ENCODE measurements around the gene MRPL42. TPM values are rescaled to one million over a fixed set of nuclear protein-coding genes. Genes with fewer than 3 reads are reported as not detected.

The MRPL42 gene
- total RNA-seq, 4 donors from 2014 or later: 22.9 to 59.9 (median 43.4) TPM

DNA sequence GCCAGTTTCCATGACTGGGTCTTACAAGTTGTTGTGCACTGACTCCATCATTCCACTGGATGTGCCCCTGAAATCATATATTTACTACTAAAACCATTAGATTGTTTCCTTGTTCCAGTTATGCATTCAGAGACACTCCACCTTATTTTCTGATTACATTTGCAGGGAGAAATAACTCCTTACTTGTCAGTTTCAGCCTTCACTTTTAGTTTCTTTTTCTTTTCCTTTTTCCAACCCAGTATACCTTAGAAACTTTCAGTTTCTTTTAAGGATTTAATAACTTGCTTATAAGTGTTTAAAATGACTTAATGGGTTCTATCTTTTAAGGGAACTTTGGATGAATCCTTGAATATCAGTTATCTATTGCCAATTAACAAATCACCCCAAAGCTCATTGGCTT, 39.9 kb downstream of the MRPL42 start:
- Histone ChIP-seq H3K36me3 (peaks cover 0 to 19% (median 5%) of the 10 kb centered on the region in 3 donors), H3K9me3 (no peaks in the 10 kb centered on the region), H3K4me1 (no peaks in the 10 kb centered on the region), H3K27me3 (no peaks in the 10 kb centered on the region), H3K4me3 (no peak overlapping the region), H3K27ac (no peak overlapping the region)
- no peak for TF ChIP-seq POLR2A (IDR thresholded peaks at IDR 0.05)
- TF ChIP-seq, protein P1, sequence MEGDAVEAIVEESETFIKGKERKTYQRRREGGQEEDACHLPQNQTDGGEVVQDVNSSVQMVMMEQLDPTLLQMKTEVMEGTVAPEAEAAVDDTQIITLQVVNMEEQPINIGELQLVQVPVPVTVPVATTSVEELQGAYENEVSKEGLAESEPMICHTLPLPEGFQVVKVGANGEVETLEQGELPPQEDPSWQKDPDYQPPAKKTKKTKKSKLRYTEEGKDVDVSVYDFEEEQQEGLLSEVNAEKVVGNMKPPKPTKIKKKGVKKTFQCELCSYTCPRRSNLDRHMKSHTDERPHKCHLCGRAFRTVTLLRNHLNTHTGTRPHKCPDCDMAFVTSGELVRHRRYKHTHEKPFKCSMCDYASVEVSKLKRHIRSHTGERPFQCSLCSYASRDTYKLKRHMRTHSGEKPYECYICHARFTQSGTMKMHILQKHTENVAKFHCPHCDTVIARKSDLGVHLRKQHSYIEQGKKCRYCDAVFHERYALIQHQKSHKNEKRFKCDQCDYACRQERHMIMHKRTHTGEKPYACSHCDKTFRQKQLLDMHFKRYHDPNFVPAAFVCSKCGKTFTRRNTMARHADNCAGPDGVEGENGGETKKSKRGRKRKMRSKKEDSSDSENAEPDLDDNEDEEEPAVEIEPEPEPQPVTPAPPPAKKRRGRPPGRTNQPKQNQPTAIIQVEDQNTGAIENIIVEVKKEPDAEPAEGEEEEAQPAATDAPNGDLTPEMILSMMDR (IDR thresholded peaks at IDR 0.05): no peak
- DNase-seq: no peak
- intact Hi-C loops (cut with DNase I): loop anchor here (10.0 kb wide), 1 partner anchor 58 kb away; no protein-coding TSS in a partner anchor

DNA sequence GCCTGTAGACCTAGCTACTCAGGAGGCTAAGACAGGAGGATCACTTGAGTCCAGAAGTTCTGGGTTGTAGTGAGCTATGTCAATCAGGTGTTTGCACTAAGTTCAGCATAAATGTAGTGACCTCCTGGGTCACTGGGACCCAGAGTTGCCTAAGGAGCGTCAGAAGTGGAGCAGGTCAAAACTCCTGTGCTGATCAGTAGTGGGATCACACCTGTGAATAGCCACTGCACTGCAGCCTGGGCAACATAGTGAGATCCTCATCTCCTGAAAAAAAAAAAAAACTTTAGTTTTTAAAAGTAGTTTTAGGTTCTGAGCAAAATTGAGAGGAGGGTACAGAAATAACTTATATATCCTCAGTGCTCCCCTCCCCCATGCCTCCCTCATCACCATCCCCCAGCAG, 42.2 kb downstream of the MRPL42 start:
- intact Hi-C loops (cut with DNase I): loop anchor here (10.0 kb wide), 1 partner anchor 55 kb away; no protein-coding TSS in a partner anchor
- no peak overlapping the region for H3K4me3 ChIP-seq
- no peaks in the 10 kb centered on the region for H3K27me3 ChIP-seq
- no peak for TF ChIP-seq POLR2A (IDR thresholded peaks at IDR 0.05)
- TF ChIP-seq, protein P1 (IDR thresholded peaks at IDR 0.05): no peak
- DNase-seq: no peak
- peaks cover 0 to 7% (median 0%) of the 10 kb centered on the region in 3 donors for H3K36me3 ChIP-seq
- H3K27ac ChIP-seq: no peak overlapping the region
- H3K9me3 ChIP-seq: no peaks in the 10 kb centered on the region
- H3K4me1 ChIP-seq: no peaks in the 10 kb centered on the region
- 93 to 100% methylated on average over 1 of the region's 1 CpG for WGBS, 2 donors

DNA sequence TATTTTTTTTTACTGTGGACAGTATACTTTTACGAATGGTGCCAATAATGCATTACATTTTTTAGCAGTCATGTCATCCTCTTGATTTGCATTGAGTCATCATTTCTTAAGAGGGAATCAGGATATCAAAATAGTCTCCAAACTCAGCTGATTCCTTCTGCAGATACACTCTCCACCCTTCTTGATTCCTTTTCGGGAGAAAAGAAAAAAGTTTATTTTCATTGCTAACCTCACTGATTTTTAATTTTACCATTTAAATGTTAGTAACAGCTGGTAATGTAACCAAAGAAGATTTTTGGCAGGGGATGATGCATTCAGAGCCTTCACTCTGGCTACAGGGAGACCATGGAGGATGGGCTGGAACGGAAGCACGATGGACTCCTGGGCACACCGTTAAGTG, 47.5 kb downstream of the MRPL42 start:
- no peak overlapping the region for H3K4me3 ChIP-seq
- 65 to 67% methylated on average over 5 of the region's 5 CpGs for WGBS, 2 donors
- DNase-seq: no peak

DNA sequence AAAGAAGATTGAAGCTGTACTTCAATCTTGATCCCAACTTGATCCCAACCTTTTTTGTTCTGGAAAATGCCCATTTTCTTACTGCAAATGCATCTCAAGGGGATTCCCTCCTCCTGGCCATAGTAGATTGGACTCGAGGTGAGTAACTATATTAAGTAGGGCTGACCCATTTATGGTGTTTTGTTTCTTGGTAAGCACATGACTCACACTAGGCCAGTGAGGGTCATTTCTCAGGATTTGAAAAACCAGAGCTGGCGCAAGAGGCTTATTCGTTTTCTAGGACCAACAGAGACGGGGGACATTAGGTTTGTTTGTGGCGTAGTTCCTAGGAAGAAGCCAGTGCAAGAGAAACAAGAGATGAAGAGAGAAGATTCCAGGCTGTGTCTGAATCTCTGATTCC, 51.4 kb downstream of the MRPL42 start:
- intact Hi-C loops (cut with DNase I): no loop called here
- DNase-seq: no peak
- no peak for TF ChIP-seq POLR2A (IDR thresholded peaks at IDR 0.05)
- TF ChIP-seq, protein P1 (IDR thresholded peaks at IDR 0.05): no peak
- H3K9me3 ChIP-seq: no peaks in the 10 kb centered on the region
- H3K27ac ChIP-seq: no peak overlapping the region
- no peaks in the 10 kb centered on the region for H3K4me1 ChIP-seq
- no peak overlapping the region for H3K4me3 ChIP-seq
- H3K36me3 ChIP-seq: no peaks in the 10 kb centered on the region
- 78 to 91% methylated on average over 5 of the region's 5 CpGs for WGBS, 2 donors
- no peaks in the 10 kb centered on the region for H3K27me3 ChIP-seq

More for the DNA sequence above, 47.5 kb downstream of the MRPL42 start:
- Histone ChIP-seq H3K27me3 (no peaks in the 10 kb centered on the region), H3K27ac (no peak overlapping the region), H3K4me1 (no peaks in the 10 kb centered on the region), H3K36me3 (peaks cover 0 to 6% (median 0%) of the 10 kb centered on the region in 3 donors), H3K9me3 (no peaks in the 10 kb centered on the region)
- intact Hi-C loops (cut with DNase I): no loop called here
- TF ChIP-seq, protein P1 (IDR thresholded peaks at IDR 0.05): no peak
- TF ChIP-seq POLR2A (IDR thresholded peaks at IDR 0.05): no peak

DNA sequence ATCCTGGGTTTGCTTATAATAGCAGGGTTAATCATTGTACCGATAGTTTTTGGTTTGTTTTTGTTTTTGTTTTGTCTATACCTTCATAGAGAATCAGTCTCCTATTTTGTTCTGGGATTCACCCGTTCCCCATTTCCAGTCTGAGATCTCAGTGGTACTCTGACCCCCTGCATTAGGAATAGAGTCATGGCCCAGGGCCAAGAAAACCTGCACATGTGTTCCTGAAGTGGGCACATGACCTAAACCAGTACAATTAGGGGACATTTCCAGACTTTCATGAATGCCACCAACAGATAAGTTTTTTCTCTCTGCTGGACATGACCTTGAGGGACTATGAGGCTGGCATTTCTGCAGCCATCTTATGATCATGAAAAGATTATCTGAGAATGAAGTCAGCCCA, 52.5 kb downstream of the MRPL42 start:
- TF ChIP-seq, protein P1 (IDR thresholded peaks at IDR 0.05): no peak
- TF ChIP-seq POLR2A (IDR thresholded peaks at IDR 0.05): no peak
- 59 to 67% methylated on average over 2 of the region's 2 CpGs for WGBS, 2 donors
- no peak for DNase-seq
- Histone ChIP-seq H3K27me3 (no peaks in the 10 kb centered on the region), H3K4me3 (no peak overlapping the region), H3K4me1 (no peaks in the 10 kb centered on the region), H3K36me3 (no peaks in the 10 kb centered on the region), H3K27ac (no peak overlapping the region), H3K9me3 (no peaks in the 10 kb centered on the region)
- intact Hi-C loops (cut with DNase I): no loop called here

Data from esophagus squamous epithelium (tissue), 5 donors.